ENCODE results near the gene TRIM47.

TRIM47 gene, protein sequence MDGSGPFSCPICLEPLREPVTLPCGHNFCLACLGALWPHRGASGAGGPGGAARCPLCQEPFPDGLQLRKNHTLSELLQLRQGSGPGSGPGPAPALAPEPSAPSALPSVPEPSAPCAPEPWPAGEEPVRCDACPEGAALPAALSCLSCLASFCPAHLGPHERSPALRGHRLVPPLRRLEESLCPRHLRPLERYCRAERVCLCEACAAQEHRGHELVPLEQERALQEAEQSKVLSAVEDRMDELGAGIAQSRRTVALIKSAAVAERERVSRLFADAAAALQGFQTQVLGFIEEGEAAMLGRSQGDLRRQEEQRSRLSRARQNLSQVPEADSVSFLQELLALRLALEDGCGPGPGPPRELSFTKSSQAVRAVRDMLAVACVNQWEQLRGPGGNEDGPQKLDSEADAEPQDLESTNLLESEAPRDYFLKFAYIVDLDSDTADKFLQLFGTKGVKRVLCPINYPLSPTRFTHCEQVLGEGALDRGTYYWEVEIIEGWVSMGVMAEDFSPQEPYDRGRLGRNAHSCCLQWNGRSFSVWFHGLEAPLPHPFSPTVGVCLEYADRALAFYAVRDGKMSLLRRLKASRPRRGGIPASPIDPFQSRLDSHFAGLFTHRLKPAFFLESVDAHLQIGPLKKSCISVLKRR

DNA sequence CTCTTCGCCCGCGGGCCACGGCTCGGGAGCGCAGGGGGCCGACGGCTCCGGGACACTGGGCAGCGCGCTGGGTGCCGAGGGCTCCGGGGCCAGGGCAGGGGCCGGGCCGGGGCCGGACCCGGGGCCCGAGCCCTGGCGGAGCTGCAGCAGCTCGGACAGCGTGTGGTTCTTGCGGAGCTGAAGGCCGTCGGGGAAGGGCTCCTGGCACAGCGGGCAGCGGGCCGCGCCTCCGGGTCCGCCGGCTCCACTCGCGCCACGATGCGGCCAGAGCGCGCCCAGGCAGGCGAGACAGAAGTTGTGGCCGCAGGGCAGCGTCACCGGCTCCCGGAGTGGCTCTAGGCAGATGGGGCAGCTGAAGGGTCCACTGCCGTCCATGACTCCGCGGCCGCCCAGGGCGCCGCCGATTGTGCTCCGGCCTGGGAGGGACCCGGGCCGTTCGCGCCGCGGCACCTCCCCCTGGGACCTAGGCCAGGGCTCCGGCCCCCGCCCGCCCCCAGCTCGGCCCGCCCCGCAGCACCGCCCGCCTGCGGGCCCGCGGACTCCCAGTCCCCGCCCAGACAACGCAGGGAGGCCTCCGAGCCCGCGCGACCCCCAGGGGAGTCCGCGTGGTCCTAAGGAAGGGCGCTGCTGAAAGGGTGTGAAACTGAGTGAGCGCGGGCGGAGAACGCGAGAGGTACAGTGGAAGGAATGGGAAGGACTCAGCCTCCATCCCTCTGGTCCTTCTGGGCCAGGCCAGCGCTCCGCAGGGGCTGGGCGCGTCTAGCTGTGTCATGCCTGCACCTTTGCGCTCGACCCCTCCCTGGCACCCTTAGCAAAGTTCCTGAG is at the start of gene TRIM47:
TRIM47 (minus strand) TSS at position 408 of the 825 bp plus-strand sequence; CDS start at position 375, 33 bp downstream.
- DNase-seq = peak; percentile 32 to 51

DNA sequence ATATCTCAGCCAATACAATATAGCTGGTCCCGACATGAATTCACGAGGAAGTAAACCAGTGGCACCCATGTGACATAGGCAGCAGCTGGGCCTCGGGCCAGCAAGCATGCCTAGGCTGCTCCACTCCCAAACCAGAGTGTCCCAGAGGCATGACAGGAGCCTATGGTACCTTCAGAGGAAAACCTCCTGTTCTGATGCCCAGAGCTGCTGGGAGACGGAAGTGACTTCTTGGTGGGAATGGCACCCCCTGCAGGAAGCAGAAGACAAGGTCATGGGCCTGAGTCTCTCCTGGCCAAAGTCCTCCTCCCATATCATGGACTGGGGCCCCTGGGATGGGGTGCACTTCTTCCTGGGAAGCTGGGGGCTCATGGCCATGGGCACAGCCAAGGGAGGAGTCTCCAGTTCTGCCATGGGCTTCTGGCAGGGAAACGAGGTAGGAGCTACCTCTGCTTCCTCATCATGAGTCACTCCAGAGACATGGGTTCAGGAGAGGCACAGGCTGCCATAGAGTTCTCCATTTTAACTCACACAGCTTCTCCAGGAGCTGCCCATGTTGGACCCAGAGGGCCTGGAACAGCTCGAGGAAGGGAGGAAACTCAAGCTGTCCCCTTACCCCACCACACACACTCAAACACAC is 49.0 kb upstream of the TRIM47 start:
- peak; percentile 24 to 28 for DNase-seq

DNA sequence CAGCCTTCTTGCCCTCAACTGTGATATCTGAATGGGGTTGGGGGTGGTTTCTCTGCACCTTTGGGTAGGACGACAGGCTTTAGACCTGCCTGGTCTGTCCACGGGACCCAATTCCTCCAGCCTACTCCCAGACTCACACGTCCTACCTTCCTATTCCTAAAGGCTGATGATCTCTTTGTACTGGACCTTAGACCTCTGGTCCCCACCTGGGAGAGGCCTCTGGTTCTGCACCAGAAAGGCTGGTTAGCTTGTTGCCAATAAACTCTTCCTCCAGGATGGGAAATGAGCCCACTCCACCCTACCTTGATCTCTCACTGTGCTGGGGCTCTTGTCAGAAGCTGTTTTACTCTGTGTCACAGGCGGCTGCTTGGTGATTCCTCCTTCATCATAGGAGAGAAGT is 48.1 kb upstream of the TRIM47 start:
- no peak for DNase-seq

DNA sequence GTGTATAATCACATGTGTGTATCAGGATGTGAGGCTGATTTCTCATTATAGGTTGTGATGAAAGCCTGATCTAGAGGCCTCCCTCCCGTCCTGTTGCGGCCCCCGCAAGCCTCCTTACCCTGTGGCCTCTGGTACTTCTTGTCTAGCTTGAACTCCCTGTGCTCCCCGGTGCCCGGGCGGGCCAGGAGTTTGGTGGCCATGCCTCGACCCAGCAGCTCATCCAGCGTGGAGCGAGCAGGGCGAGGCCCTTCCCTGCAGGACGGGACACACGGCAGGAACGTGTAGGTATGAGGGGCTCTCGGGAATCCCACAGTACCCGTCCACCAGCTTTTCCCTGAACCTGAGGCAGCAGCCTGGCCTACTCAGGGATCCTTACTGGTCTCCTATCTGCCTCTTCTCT is 47.5 kb upstream of the TRIM47 start:
- no peak for DNase-seq

DNA sequence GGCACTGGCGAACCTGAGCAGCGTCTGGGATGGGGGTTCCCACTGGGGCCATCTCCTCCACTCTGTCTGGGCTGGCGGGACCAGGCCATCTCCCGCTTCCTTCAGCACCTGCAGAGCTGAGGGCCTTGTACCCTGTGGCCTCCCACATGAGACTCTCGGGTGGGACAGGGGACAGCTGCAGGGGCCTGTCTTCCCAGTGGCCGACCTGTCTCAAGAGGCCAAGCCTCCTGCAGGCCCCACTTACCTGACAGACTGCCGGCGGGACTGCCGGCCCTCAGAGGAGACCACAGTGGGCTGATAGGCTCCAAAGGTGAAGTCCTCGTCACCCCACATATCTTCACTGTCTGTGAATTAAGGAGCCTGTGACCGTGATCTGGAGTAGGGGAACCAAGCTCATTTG is 46.7 kb upstream of the TRIM47 start:
- DNase-seq = no peak

DNA sequence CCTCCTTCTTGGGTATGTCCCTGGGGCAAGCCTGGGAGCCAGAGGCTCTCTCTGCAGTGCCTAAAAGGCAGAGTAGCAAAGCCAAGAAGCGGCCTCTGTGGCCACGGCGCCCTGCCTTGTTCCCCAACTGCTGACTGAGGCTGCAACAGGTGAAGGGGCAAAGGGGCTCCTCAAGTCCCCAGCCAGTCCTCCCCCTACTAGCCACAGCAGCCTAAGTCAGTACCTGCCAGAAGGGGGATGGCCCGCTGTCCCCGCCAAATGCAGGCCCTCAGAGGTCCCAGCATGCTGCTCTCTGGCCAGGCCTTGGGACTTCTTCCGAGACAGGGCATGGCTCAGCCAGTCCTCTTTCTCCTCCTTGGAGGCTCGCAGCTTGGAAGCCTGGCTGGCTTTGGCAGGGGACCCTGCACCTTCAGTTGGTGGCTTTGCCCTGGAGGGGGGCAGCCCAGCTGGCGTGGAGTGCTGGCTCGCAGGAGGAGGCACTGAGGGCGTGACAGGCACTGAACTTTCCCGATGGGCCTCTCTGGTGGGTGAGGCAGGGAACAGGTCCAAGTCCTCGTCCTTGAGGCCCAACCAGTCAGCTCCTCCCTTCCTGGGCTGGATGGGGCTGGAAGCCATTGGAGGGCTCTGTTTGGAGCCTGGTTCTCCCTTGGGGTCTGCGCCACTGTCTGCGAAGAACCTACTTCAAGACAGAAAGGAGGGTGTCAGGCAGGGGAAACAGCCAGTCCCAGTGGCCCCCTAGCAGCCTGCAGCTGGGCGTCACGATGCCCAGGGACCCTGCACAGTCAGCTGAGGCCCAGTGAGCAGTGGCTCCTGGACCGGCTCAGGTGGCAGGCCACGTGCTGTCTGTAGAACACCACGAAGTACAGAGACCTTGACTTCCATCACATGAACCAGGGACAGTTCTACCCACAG is 44.8 kb upstream of the TRIM47 start:
- DNase-seq = no peak

DNA sequence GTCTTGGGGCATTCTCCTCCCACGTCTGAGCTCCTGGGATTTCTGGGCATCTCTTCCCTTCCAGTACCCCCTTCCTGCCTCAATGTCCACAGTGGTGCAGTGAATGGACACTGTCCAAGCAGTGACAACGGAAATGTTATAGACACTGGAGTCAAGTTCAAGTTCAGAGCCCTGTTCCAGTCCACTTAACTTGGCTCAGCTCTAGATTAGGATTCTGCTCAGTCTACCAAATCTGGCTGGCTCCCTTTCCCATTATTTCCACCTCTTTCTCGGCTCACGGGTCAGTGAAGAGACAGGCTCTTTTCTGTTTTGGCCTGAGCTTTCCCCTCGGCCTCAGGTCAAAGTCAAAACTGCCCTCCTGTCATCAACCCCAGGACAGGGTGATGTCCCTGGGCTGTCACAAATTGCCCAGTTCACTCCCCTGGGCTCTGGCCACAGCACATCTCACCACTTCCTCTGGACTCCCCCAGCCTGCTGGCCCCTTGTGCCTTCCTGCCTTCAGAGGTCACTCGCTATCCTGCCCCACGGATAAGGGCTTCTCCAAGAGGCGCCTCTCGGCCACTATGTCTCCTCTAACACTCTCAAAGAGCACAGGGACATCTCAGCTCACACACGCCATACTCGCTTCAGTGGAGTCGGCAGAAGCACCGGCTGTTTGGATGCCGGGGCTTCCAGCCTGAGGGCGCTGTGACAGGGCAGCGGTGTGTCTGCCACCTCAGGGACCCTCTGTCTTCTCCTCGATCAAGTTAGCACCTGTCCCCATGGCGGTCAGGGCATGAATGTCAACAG is 44.0 kb upstream of the TRIM47 start:
- DNase-seq = no peak

DNA sequence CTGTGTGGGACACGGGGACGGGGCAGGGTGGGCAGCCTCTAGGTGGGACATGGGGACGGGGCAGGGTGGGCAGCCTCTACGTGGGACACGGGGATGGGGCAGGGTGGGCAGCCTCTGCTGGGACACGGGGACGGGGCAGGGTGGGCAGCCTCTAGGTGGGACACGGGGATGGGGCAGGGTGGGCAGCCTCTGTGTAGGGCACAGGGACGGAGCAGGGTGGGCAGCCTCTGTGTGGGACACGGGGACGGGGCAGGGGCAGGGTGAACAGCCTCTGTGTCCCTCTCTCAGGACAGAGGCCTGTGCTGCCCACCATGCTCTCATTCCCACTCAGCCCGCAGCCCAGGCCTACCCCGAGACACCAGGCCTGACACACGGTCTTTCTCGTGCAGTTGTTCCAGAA is 43.2 kb upstream of the TRIM47 start:
- DNase-seq = no peak

DNA sequence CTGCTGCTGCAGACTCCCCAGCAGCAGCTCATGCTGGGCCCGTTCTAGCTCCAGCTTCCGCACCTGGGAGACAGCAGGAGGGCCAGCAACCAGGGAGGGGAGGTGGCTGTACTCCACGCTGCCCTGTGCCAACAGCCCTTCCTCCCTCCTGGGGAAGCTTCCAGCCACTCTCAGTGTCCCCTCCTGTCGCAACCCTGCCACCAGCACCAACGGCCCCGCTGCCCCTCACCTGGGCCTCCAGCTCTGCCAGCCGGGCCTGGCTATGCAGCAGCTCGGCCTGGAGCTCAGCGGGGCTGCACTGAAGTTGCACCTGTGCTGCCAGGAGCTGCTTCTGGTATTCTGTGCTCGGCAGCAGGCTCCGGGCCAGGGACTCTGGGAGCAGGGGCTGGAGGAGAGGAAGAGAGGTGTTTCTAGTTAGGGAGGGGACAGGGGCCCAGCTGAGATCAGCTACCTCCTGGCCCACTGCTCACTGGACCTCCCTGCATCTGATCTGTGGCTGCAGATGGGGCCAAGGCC is 41.7 kb upstream of the TRIM47 start:
- DNase-seq = no peak

DNA sequence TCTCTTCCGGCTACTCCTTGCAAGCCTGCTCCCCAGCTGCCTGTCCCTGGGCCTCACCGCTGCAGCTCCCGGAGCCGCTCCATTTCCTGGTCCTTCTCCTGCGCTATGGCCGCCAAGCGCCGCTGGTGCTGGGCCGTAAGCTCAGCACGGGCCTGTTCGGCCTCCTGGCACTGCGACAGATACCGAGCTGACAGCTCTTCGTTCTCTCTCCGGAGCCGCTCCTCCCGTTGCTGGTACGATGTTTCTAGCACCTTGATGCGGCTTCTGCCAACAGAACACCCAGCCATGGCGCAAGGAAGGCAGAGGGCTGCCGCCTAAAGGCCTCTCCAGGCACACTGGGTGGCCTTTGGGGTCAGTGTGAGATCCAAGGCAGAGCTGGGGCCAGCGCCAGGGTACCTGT is 41.2 kb upstream of the TRIM47 start:
- no peak for DNase-seq

DNA sequence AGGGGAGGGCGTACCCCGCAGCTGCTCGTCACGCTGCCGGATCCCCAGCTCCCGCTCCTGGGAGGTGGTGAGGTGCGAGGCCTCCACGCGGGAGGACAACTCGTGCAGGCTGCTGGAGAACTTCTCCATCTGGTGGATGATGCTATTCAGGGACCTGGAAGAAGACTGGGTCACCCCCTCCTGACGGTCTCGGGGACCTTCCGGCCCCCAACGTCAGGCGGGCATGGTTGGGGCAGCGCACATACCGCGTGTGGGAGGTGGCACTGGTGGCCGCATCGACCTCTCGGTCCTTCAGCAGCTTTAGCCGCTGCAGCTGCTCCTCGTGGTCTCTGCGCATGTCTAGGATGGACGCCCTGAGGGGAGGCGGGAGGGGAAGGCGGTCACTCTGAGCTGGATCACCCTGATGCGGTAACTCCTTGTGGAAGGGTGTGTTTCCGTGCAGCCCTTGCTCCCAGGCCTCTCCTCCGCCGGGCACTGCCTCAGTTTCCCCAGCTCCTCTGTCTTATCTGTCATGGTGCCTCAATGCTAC is 39.6 kb upstream of the TRIM47 start:
- DNase-seq = no peak

- no peak for DNase-seq
These were observed 38.9 kb upstream of the TRIM47 start for GRCh38 chr17:75917141-75917916.

- DNase-seq = no peak
These were observed 36.9 kb upstream of the TRIM47 start for GRCh38 chr17:75915268-75915667.

- DNase-seq = no peak
These were observed 36.4 kb upstream of the TRIM47 start for GRCh38 chr17:75914643-75915267.

- DNase-seq = no peak
These were observed 35.3 kb upstream of the TRIM47 start for GRCh38 chr17:75913537-75914210.

DNA sequence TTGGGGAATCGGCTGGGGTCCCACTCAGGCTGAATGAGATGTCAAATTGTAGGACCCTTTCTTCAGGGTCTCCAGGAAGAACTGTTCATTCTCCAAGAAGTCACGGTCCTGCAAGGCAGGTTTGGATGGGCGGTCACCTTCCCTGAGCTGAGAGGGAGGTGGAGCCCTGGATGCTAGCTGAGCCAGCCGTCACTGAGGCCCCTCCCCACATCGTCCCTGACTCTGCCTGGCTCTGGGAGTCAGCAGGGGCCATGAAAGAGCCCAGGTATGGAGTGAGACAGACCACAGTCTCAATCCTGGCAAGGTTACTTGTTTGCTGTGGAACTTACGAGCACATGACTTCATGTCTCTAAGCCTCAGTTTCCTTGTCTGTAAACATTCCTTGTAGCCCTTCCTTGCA is 32.3 kb upstream of the TRIM47 start:
- DNase-seq = no peak

DNA sequence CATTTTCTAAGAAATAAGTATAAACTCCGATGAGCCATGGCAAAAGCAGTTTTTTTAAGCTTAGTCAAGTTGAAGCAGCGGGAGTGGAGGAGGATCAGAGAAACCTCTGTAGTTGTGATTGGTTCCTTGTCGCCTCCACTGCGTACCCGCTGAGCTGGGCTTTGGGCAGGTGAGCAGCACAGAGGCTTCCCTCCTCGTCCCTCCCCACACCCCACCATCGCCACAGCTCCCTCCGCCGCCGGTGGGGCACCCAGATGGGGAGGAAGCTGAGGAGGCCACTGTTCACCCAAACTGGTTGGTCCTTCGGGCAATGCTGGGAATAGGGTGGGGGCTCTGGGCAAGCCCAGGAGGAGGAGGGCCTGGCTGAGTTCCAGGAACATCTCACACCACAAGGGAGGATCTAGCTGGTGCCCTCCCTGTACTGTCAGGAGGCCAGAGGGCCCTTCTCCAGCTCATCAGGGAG is 31.5 kb upstream of the TRIM47 start:
- no peak for DNase-seq

- no peak for DNase-seq
These were observed 30.9 kb upstream of the TRIM47 start for GRCh38 chr17:75909051-75909811.

All from inflammatory macrophage treated with lipopolysaccharide for 1 hour (primary cell).